GM19397 (cell line): ENCODE data around the gene PAM16.
"Not testable (repeated sequence)": the region's sequence is repeated elsewhere in the genome, so short reads cannot be mapped to it uniquely, and the experiment has no call there.

Experiments used
- ATAC-seq: cut with Tn5 transposase; IDR thresholded peaks from one replicate; pipeline ENCODE4 v1.9.1; 2021; ENCODE audit warnings: mild to moderate bottlenecking, moderate library complexity; ENCODE audit not compliant: unreplicated experiment

PAM16 gene

DNA sequence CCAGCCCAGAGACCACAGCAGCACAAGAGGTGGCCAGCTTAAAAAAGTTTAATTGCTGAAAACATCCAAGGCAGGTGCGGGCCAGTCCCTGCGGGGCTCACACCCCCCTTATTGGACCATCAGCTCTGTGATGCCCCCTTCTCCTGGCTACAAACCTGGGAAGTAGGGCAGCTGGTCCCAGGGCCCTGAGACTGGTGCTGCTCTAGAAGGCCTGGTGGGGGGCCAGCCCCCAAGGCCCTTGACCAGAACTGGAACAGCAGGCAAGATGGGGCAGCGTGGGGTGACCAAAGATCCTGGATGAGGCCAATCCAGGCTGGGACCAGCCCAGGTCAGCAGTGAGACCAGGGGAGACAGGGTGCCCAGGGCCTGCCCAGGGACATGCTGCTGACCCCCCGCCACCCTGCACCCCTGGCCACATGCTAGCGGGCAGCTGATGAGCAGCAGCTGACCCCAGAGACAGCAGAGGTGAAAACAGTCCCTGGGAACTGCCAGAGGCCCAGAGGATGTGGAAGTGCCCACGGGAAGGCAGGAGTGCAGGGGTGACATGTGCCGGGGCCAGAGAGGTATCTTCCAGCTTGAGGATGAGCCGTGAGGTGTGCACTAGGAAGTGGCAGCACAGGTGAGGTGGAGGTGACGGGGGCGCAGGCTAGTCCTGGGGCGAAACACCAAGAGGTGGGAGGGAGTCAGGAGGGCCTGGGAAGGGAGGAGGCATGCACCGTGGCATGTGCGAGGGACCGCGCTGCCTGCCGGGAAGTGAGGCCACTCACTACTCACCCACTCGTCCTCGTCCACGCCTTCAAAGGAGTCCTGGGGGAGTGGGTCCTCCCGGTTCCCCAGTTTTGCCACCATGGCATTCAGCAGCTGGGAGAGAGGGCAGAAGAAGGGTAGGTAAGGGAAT, 3.6 kb upstream of the PAM16 start:
- ATAC-seq = no peak

- ATAC-seq = no peak
Measured at GRCh38 chr16:4353675-4354074, 2.6 kb upstream of the PAM16 start.

GRCh38 chr16:4352843-4353242, 1.7 kb upstream of the PAM16 start:
- ATAC-seq = no peak

DNA sequence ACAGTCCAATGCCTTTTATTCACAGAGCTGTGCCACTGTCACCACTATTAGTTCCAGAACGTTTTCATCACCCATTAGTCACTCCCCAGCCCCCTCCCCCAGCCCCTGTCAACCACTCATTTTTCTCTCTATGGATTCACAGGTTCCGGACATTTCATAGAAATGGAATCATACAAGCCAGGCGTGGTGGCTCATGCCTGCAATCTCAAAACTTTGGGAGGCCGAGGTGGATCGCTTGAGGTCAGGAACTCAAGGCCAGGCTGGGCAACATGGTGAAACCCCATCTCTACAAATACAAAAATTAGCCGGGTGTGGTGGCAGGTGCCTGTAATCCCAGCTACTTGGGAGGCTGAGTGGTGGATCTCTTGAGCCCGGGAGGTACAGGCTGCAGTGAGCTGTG, 759 bp upstream of the PAM16 start:
- ATAC-seq = no peak

- ATAC-seq = no peak
Measured at GRCh38 chr16:4350365-4350786, 745 bp downstream of the PAM16 start.

DNA sequence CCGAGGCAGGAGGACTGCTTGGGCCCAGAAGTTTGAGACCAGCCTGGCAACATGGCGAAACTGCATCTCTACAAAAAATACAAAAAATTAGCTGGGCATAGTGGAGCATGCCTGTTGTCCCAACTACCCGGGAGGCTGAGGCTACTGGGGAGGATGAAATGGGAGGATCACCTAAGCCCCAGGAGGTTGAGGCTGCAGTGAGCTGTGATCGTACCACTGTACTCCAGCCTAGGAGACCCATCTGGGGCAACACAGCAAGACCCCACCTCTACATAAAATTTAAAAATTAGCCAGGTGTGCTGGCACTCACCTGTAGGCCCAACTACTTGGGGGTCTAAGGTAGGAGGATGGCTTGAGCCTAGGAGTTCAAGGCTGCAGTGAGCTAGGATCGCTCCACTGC, 1.8 kb downstream of the PAM16 start:
- no peak for ATAC-seq

DNA sequence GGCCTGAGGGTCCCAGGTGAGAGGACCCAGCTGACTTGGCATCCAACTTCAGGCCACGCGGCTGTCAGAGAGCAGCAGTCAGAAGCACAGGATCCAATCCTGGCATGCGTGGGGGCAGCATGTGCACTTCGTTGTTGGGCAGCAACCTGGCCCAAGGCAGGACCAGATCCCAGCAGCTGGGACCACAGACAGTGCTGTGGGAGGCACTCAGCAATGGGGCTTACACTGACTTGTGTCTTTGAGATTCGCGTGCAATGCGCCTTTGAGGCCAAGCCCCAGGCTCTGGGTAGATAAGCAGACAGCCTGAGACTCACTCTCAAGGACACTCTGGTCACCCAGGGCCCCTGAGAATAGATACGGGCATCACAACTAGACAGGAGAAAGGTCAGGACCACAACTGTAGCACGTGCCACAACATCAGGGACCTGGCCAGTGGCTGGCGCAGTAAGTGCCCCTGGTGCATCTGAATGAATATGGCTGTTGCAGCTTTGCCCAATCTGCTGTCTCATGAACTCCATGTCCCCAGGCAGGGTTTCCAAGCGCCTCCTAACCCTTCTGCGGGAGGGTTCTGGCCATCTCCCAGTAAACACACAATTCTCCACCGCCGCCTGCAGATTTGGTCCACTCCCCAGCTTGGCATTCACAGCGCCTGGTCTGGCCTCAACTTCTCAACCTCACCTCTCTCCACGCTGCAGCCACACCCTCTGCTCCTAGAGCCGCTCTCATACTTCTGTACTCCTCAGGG, 3.2 kb downstream of the PAM16 start:
- ATAC-seq = no peak

DNA sequence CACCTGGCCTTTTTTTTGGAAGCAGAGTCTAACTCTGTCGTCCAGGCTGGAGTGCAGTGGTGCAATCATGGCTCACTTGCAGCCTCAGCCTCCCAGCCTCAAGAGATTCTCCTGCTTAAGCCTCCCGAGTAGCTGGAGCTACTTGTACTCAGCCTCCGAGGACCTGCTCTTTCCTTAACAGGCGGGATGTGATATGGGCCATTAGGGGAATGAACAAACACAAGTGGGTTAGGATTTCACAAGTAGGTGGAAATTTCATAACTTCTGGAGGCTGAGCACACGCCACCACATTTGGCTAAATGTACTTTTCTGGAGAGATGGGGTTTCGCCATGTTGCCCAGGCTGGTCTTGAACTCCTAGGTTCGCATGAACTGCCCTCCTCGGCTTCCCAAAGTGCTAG, 4.1 kb downstream of the PAM16 start:
- no peak for ATAC-seq

DNA sequence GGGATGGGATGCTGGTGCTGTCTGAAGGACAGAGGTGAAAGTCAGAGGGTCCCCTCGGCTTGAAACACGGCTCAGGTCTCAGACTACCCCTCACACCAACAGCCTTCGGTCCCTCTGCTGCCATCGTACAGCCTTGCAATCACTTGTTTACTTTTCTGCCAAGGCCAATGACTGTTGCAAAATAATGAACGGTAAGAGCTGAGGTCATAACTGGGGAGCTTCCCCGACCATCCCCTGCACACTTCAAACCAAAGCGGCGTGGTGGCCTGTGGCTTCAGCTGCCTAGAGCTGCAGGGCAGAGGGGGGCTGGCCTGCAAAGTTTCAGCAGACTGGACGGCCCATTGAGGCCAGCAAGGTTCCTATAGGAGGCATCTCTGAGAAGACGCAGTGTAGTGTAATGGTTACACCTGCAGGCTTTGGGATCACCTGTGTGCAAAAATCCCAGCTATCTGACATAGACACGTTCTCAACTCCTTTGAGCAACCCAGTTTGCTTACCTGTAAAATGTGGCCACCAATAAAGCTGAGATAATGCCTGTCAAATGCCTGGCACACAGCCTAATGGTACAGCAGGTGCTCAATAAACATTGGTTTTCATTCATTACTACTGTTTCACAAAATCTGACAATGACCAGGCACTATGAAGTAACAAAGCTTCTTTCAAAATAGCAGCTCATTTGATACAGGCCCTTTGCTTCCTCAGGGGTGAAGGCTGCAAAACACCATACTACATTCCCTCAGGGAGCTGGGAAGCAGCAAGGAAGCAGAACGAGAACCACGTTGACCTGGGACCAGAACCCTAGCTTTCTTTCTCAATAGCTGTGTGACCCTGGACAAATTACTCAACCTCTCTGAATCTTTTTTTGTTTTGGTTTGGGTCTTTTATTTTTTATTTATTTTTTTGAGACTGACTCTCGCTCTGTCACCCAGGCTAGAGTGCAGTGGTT, 5.0 kb downstream of the PAM16 start:
- ATAC-seq = no peak

DNA sequence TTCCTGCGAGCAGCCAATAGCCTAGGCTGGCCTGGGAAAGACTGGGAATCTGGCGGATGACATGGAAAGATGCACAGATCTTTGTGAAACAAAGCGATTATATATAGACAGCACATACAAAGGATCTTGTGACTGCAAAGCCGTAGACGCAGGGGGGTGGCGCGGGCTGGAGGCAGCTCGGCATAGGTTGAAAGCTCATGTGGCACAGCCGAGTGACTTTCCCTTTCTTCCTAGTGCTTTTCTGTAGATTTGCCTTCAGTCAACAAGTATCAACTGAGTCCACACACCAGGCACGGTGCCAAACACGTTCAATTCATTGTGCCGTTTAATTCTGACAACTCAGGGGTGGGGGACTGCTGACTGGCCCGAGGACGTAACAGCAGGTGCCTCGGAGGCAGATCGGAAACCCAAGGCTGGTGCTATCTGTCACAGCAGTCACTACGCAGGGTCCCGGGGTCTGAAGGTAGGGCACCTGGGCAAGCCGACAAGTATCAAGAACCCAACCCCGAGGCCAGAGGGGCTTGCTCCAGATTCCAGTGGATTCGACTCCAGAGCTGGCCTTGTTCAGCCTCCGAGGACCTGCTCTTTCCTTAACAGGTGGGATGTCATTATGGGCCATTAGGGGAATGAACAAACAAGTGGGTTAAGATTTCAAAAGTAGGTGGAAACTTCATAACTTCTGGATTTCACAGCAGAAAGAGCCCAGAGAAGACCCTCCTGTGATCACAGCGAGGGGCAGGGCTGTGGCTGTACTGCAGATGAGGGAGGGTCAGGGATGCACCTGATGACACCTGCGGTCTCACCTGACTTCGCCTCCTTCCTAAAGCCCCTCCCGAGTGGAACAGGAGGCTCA, 5.9 kb downstream of the PAM16 start:
- ATAC-seq = no peak

DNA sequence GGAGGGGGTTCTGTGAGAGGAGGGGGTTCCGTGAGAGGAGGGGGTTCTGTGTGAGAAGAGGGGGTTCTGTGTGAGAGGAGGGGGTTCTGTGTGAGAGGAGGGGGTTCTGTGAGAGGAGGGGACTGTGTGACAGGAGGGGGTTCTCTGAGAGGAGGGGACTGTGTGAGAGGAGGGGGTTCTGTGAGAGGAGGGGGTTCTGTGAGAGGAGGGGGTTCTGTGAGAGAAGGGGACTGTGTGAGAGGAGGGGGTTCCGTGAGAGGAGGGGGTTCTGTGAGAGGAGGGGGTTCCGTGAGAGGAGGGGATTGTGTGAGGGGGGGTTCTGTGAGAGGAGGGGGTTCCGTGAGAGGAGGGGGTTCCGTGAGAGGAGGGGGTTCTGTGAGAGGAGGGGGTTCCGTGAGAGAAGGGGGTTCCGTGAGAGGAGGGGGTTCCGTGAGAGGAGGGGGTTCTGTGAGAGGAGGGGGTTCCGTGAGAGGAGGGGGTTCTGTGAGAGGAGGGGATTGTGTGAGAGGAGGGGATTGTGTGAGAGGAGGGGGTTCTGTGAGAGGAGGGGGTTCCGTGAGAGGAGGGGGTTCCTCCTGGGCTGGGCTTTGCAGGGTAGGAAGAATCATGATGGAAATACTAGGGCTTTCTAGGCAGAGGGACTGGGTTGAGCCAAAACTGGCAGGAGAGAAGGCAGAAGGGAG, 6.7 kb downstream of the PAM16 start:
- not testable (repeated sequence) for ATAC-seq

DNA sequence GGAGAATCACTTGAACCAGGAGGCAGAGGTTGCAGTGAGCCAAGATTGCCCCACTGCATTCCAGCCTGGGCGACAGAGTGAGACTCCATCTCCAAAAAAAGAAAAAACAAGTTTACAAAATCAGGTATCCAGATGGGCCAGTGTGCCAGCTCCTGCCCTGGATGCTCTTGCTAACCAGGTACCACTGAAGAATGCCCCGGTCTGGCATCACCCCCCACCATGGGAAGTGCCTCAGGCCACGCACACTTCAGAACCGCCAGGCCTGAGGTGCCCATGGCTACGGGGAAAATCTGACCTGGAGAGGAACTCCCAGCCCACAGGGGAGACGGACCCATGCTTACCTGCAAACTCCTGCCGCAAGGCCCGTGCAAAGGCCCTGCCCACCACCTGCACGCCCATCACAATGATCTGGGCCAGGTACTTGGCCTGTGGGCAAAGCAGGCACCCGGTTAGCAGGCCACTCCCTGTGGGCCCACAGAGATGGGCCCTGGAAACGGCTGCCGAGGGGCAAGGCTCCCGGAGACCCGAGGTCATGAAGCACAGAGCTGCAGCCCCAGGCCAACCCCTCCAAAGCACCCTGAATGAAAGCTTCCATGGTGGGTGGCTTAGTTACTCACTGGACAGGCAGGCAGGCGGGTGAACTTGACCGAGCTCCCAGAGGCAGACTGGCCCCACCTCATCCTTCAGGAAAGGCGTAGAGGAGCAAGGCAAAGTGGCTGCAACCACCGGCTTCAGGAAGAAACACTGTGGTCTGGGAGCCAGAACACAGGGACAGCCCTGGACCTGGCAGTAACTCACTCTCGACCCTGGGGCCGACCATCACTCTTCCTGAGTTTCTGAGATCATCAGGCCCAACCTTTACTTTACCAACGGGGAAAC, 8.0 kb downstream of the PAM16 start:
- ATAC-seq = no peak

GRCh38 chr16:4341250-4341649, 9.9 kb downstream of the PAM16 start:
- ATAC-seq = no peak

DNA sequence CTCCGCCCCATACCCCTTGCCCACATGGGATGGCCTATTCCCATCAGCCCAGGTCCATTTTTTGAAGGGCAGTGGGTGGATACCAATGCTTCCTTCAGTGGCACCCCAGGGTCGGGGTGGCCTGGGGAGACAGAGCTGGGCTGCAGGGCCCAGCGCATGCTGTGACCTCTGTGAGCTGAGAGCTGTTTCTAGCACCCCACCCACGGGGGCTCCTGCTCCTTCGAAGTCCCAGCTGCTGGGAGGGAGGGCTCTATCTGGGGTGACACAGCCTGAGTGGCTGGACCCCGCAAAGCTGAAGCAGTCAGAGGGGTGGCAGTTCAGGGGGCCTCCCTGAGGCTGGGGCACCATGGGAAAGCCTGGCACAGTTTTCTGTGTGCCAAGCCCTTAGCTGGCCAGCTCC, 10.7 kb downstream of the PAM16 start:
- ATAC-seq = no peak

DNA sequence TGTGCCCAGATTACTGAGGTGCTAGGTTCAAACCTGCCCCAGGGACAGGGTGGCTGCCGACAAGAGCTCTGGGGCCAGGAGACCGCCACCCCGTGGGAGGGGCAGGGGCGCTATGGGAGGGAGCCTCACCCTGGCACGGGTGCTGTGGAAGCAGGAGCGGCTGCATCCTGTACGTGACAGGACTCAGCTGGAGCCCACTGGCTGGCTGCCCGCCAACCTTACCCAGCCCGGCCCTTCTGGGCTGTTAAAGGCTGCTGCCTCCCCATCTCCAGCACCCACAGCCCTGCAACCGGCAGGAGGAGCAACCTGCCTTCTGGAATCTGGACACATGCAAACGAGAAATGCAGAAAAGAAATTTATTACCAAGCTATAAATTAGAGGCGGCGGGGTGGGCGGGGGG, 11.2 kb downstream of the PAM16 start:
- no peak for ATAC-seq

GRCh38 chr16:4339455-4339854, 11.7 kb downstream of the PAM16 start:
- ATAC-seq = no peak

- ATAC-seq = no peak
Measured at GRCh38 chr16:4338712-4339299, 12.3 kb downstream of the PAM16 start.

GRCh38 chr16:4338125-4338582, 13.0 kb downstream of the PAM16 start:
- ATAC-seq = no peak
